HG03432 (cell line): Measurements from ENCODE around the gene FBXL13.
A peak's percentile ranks its signal among the peaks of the same experiment; 100 is the strongest.
"Not testable (repeated sequence)": the region's sequence is repeated elsewhere in the genome, so short reads cannot be mapped to it uniquely, and the experiment has no call there.

ENCODE experiments used
- ATAC-seq: cut with Tn5 transposase; IDR thresholded peaks from one replicate; pipeline ENCODE4 v1.9.1; 2021; ENCODE audit warnings: mild to moderate bottlenecking, moderate library complexity; ENCODE audit not compliant: unreplicated experiment

Gene FBXL13

GRCh38 chr7:102873470-102874165 is 201.0 kb downstream of the FBXL13 start:
- ATAC-seq, result peak; percentile 36

GRCh38 chr7:102872460-102872859 is 202.1 kb downstream of the FBXL13 start:
- ATAC-seq, result no peak

- ATAC-seq, result no peak
Observed at GRCh38 chr7:102869195-102869594, 205.4 kb downstream of the FBXL13 start.

GRCh38 chr7:102866535-102867215 is 207.9 kb downstream of the FBXL13 start:
- ATAC-seq, result no peak

GRCh38 chr7:102864958-102865357 is 209.6 kb downstream of the FBXL13 start:
- ATAC-seq, result no peak

- ATAC-seq, result no peak
Observed at GRCh38 chr7:102860351-102860811, 214.2 kb downstream of the FBXL13 start.

GRCh38 chr7:102859799-102860125 is 214.8 kb downstream of the FBXL13 start:
- no peak for ATAC-seq

- ATAC-seq, result no peak
Observed at GRCh38 chr7:102859084-102859798, 215.4 kb downstream of the FBXL13 start.

GRCh38 chr7:102856036-102856435 is 218.6 kb downstream of the FBXL13 start:
- ATAC-seq, result no peak

GRCh38 chr7:102849538-102849937 is 225.1 kb downstream of the FBXL13 start:
- ATAC-seq, result no peak

- ATAC-seq, result no peak
Observed at GRCh38 chr7:102849079-102849478, 225.5 kb downstream of the FBXL13 start.

GRCh38 chr7:102845346-102845745 is 229.2 kb downstream of the FBXL13 start:
- ATAC-seq, result no peak

GRCh38 chr7:102843850-102844249 is 230.7 kb downstream of the FBXL13 start:
- ATAC-seq, result peak; percentile 88

- ATAC-seq, result no peak
Observed at GRCh38 chr7:102842284-102842683, 232.3 kb downstream of the FBXL13 start.

GRCh38 chr7:102841290-102841689 is 233.3 kb downstream of the FBXL13 start:
- no peak for ATAC-seq

GRCh38 chr7:102840404-102840803 is 234.2 kb downstream of the FBXL13 start:
- no peak for ATAC-seq

- not testable (repeated sequence) for ATAC-seq
Observed at GRCh38 chr7:102838572-102839101, 236.0 kb downstream of the FBXL13 start.

GRCh38 chr7:102837802-102838201 is 236.8 kb downstream of the FBXL13 start:
- no peak for ATAC-seq

- no peak for ATAC-seq
Observed at GRCh38 chr7:102836977-102837376, 237.6 kb downstream of the FBXL13 start.

- ATAC-seq, result no peak
Observed at GRCh38 chr7:102836191-102836919, 238.2 kb downstream of the FBXL13 start.

GRCh38 chr7:102834999-102835398 is 239.6 kb downstream of the FBXL13 start:
- peak; percentile 100 for ATAC-seq
